Measurements from ENCODE around the gene BAG5.

BAG5 gene

DNA sequence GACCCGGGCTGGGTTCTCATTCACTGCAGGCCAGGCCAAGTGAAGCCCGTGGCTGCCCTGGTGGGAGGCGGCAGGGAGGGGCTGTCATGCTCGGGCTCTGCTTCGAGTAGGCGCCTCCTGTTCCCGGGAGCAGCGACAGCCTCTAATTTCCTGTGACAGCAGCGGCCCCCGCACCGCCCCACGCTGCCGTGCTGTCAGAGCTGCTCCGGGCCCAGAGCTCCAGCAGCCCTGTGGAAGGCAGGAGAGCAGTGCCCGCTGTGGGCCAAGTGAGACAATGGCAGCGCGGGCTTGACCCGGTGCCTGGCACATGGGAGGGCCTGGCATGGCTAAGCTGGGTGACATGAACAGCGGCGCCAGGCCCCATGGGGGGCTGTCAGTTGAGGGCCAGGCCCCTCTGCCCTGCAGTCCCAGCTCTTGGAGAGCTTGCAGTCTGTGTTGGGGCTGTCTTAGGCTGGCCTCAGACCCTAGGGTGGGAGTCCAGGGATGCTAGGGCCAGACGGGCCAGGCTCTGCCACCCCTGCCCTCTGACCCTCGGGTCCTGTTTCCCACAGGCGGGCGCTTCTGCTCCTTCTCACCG lies 28.4 kb downstream of the BAG5 start:
- no peak for DNase-seq
- no peak overlapping the region for H3K27ac ChIP-seq
- in situ Hi-C loops (cut with HindIII; ENCODE audit: low pct_ligation_motif_present, low sequenced_read_pairs), result no loop called here
- H3K36me3 ChIP-seq (replicated peaks), result peaks cover 7% of the 10 kb centered on the region
- TF ChIP-seq, protein P1, sequence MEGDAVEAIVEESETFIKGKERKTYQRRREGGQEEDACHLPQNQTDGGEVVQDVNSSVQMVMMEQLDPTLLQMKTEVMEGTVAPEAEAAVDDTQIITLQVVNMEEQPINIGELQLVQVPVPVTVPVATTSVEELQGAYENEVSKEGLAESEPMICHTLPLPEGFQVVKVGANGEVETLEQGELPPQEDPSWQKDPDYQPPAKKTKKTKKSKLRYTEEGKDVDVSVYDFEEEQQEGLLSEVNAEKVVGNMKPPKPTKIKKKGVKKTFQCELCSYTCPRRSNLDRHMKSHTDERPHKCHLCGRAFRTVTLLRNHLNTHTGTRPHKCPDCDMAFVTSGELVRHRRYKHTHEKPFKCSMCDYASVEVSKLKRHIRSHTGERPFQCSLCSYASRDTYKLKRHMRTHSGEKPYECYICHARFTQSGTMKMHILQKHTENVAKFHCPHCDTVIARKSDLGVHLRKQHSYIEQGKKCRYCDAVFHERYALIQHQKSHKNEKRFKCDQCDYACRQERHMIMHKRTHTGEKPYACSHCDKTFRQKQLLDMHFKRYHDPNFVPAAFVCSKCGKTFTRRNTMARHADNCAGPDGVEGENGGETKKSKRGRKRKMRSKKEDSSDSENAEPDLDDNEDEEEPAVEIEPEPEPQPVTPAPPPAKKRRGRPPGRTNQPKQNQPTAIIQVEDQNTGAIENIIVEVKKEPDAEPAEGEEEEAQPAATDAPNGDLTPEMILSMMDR (IDR thresholded peaks at IDR 0.05; ENCODE audit: low read depth, low read length, missing control alignments), result no peak
- H3K27me3 ChIP-seq (replicated peaks), result no peaks in the 10 kb centered on the region
- no peak overlapping the region for H3K4me3 ChIP-seq (ENCODE audit: low read depth, low read length)

DNA sequence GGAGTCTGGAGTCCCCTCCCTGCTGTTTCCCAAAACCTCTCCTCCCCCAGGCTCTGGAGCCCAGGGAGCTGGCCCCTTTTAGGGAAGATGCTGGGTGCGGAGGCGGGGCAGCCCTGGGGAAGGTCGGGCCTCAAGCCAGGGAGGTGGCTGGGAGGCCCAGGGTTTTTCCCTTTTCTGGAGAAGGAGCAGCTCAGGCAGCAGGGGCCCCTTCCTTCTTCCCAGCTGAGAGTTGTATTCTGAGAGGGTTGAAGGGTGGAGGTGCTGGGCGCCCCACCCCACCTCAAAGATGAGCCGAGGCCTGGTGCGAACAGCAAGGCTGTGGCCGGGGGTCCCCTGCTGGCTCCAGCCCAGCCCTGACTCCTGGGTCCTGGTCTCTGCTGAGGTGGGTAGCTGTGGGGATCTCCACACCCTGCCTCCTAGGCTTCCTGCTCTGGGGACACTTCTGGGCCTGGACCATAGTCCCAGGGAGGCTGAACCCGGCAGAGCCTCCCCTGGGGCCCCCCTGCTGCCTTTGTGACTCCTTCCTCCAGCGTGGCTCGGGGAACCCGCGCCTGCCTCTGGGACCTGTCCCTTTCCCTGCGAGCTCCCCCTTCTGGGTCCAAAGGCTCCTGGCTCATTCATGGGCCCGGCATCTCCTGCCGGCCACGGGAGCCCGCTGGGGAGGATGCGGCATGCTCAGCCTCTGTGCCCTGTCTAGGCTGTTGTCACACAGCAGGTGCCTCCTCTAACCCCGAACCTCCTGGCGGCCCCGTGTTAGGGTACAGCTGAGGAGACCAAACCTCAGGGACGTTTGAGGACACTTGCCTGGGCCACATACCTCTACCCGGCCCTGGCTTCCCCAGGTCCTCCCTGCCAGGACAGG lies 29.1 kb downstream of the BAG5 start:
- Histone ChIP-seq H3K36me3 (replicated peaks) (peaks cover 7% of the 10 kb centered on the region), H3K4me3 (ENCODE audit: low read depth, low read length) (no peak overlapping the region), H3K27me3 (replicated peaks) (no peaks in the 10 kb centered on the region), H3K27ac (no peak overlapping the region)
- TF ChIP-seq, protein P1 (IDR thresholded peaks at IDR 0.05; ENCODE audit: low read depth, low read length, missing control alignments), result no peak
- in situ Hi-C loops (cut with HindIII; ENCODE audit: low pct_ligation_motif_present, low sequenced_read_pairs), result no loop called here
- no peak for DNase-seq

DNA sequence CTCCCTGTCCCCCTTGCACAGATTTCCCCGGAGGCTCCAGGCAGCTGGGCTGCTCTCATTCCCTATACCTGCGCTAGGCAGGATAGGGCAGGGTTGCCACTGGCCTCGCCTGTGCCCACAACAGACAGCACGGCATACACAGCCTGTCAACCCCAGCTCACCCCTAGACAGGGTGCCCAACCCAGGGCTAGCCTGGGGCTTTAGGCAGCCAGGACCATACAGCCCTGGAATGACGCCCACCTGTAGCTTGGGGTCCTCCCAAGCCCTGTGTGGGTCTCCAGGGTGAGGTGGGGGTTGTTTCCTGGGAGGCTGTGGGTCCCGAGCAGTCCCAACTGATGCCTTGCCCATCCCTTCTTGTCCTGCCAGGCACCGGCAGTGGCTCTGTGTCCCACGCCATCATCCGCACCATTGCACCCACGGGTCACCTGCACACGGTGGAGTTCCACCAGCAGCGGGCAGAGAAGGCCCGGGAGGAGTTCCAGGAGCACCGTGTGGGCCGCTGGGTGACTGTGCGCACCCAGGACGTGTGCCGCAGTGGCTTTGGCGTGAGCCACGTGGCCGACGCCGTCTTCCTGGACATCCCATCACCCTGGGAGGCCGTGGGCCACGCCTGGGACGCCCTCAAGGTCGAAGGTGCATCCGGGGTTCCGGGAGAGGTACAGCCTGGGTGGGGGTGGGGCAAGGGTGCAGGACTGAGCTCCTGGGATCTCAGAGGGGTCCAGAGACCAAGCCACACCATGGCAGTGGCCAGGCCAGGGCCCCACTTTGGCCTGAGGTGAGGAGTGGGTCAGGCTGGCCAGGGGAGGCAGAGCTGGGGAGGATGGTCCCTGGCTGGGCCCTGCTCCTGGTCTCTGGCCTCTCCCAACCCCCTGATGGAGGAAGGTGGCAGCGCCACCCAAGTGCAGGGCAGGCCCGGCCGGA lies 30.0 kb downstream of the BAG5 start:
- Histone ChIP-seq H3K27me3 (replicated peaks) (no peaks in the 10 kb centered on the region), H3K27ac (no peak overlapping the region), H3K36me3 (replicated peaks) (peaks cover 7% of the 10 kb centered on the region), H3K4me3 (ENCODE audit: low read depth, low read length) (no peak overlapping the region)
- TF ChIP-seq, protein P1 (IDR thresholded peaks at IDR 0.05; ENCODE audit: low read depth, low read length, missing control alignments), result no peak
- in situ Hi-C loops (cut with HindIII; ENCODE audit: low pct_ligation_motif_present, low sequenced_read_pairs), result no loop called here
- DNase-seq, result no peak

DNA sequence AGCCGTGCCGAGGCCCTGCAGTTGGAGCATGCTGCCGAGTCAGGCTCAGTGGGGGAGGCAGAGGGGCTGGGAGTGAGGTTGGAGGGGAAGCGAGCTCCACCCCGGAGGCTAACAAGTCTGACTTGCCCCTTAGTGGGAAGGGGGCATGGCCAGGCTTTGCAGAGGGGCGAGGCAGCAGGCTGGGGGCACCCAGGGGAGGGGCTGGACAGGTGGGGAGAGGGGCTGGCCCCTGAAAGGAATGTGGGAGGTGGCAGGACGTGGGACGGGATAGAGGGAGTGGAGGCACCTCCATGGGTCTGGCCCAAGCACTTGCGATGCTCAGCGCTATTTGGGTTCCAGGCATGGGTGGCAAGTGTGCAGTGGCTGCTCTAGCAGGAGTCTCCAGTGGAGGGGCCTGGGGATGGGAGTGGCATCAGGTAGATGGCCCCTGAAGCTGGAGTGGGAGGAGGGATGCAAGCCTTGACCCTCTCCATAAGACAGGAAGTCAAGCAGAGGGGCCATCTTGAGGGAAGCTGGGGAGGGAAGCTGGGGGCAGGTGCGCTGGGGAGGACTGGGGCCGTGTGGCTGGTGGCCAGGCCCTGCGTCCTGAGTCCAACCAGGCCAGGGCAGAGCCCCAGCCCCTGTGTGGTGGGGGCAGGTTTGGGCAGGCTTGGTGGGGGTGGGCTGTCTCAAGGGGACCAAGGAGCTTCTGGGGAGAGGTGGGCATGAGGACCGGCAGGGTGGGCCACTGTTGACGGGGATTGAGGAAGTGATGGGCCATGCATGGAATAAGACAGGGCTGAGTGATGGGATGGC lies 30.8 kb downstream of the BAG5 start:
- Histone ChIP-seq H3K36me3 (replicated peaks) (peaks cover 7% of the 10 kb centered on the region), H3K4me3 (ENCODE audit: low read depth, low read length) (no peak overlapping the region), H3K27ac (no peak overlapping the region), H3K27me3 (replicated peaks) (no peaks in the 10 kb centered on the region)
- DNase-seq, result no peak
- in situ Hi-C loops (cut with HindIII; ENCODE audit: low pct_ligation_motif_present, low sequenced_read_pairs), result no loop called here
- TF ChIP-seq, protein P1 (IDR thresholded peaks at IDR 0.05; ENCODE audit: low read depth, low read length, missing control alignments), result no peak

DNA sequence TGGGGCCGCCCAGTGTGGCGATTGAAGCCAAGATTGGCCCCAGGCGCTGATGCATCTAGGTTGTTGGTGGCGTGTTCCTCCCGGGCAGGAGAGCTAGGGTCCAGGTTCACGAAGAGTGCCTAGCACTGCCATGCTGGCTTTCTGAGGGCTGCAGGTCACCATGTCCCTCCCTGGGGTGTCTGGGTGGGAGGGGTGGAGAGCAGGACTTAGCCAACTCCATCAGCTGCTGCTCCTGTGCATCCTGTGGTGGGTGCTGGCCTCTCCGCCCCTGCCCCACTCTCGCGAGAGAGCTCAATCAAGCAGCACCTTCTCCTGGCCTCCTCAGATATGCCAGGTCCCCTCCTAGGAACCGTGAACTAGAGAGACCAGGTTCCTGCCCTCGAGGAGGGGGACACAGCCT lies 31.6 kb downstream of the BAG5 start:
- H3K36me3 ChIP-seq (replicated peaks), result peaks cover 7% of the 10 kb centered on the region
- DNase-seq, result no peak

More for the DNA sequence above, 31.6 kb downstream of the BAG5 start:
- H3K27me3 ChIP-seq (replicated peaks), result no peaks in the 10 kb centered on the region
- H3K27ac ChIP-seq, result no peak overlapping the region
- H3K4me3 ChIP-seq (ENCODE audit: low read depth, low read length), result no peak overlapping the region
- TF ChIP-seq, protein P1 (IDR thresholded peaks at IDR 0.05; ENCODE audit: low read depth, low read length, missing control alignments), result no peak
- in situ Hi-C loops (cut with HindIII; ENCODE audit: low pct_ligation_motif_present, low sequenced_read_pairs), result no loop called here

Measured in brain microvascular endothelial cell (primary cell).